ENCODE measurements around the gene OR10K1.
"Not testable (repeated sequence)": the region's sequence is repeated elsewhere in the genome, so short reads cannot be mapped to it uniquely, and the experiment has no call there.

DNA sequence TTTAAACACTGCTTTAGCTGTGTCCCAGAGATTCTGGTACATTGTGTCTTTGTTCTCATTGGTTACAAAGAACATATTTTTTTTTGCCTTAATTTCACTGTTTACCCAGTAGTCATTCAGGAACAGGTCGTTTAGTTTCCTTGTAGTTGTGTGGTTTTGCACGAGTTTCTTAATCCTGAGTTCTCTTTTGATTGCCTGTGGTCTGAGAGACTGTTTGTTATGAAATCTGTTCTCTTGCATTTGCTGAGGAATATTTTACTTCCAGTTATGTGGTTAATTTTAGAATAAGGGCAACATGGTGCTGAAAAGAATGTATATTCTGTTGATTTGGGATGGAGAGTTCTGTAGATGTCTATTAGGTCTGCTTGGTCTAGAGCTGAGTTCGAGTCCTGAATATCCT lies 31.5 kb upstream of the OR10K1 start:
- TF ChIP-seq, protein P1, sequence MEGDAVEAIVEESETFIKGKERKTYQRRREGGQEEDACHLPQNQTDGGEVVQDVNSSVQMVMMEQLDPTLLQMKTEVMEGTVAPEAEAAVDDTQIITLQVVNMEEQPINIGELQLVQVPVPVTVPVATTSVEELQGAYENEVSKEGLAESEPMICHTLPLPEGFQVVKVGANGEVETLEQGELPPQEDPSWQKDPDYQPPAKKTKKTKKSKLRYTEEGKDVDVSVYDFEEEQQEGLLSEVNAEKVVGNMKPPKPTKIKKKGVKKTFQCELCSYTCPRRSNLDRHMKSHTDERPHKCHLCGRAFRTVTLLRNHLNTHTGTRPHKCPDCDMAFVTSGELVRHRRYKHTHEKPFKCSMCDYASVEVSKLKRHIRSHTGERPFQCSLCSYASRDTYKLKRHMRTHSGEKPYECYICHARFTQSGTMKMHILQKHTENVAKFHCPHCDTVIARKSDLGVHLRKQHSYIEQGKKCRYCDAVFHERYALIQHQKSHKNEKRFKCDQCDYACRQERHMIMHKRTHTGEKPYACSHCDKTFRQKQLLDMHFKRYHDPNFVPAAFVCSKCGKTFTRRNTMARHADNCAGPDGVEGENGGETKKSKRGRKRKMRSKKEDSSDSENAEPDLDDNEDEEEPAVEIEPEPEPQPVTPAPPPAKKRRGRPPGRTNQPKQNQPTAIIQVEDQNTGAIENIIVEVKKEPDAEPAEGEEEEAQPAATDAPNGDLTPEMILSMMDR (IDR thresholded peaks at IDR 0.05), result not testable (repeated sequence)
- TF ChIP-seq POLR2A (IDR thresholded peaks at IDR 0.05), result not testable (repeated sequence)
